ENCODE results near the gene PHACTR3.

PHACTR3 gene

GRCh38 chr20:59645271-59645670 is 40.9 kb downstream of the PHACTR3 start:
- no peak for DNase-seq (ENCODE audit: low read depth in 1 of 2, low spot score in 1 of 2)

- DNase-seq (ENCODE audit: low read depth in 1 of 2, low spot score in 1 of 2) = no peak
These were observed 41.4 kb downstream of the PHACTR3 start for GRCh38 chr20:59645761-59646171.

GRCh38 chr20:59646487-59646886 is 42.1 kb downstream of the PHACTR3 start:
- no peak for DNase-seq (ENCODE audit: low read depth in 1 of 2, low spot score in 1 of 2)

- DNase-seq (ENCODE audit: low read depth in 1 of 2, low spot score in 1 of 2) = no peak
These were observed 42.9 kb downstream of the PHACTR3 start for GRCh38 chr20:59647271-59647670.

- DNase-seq (ENCODE audit: low read depth in 1 of 2, low spot score in 1 of 2) = no peak
These were observed 44.2 kb downstream of the PHACTR3 start for GRCh38 chr20:59648466-59649070.

GRCh38 chr20:59650418-59650817 is 46.1 kb downstream of the PHACTR3 start:
- no peak for DNase-seq (ENCODE audit: low read depth in 1 of 2, low spot score in 1 of 2)

- no peak for DNase-seq (ENCODE audit: low read depth in 1 of 2, low spot score in 1 of 2)
These were observed 48.0 kb downstream of the PHACTR3 start for GRCh38 chr20:59652381-59652780.

GRCh38 chr20:59656417-59656816 is 52.1 kb downstream of the PHACTR3 start:
- DNase-seq (ENCODE audit: low read depth in 1 of 2, low spot score in 1 of 2) = no peak

GRCh38 chr20:59657459-59658046 is 53.2 kb downstream of the PHACTR3 start:
- no peak for DNase-seq (ENCODE audit: low read depth in 1 of 2, low spot score in 1 of 2)

GRCh38 chr20:59660471-59660870 is 56.1 kb downstream of the PHACTR3 start:
- no peak for DNase-seq (ENCODE audit: low read depth in 1 of 2, low spot score in 1 of 2)

GRCh38 chr20:59661153-59661552 is 56.8 kb downstream of the PHACTR3 start:
- no peak for DNase-seq (ENCODE audit: low read depth in 1 of 2, low spot score in 1 of 2)

GRCh38 chr20:59661621-59662020 is 57.3 kb downstream of the PHACTR3 start:
- DNase-seq (ENCODE audit: low read depth in 1 of 2, low spot score in 1 of 2) = no peak

GRCh38 chr20:59662161-59662560 is 57.8 kb downstream of the PHACTR3 start:
- no peak for DNase-seq (ENCODE audit: low read depth in 1 of 2, low spot score in 1 of 2)

GRCh38 chr20:59662856-59663512 is 58.6 kb downstream of the PHACTR3 start:
- no peak for DNase-seq (ENCODE audit: low read depth in 1 of 2, low spot score in 1 of 2)

- DNase-seq (ENCODE audit: low read depth in 1 of 2, low spot score in 1 of 2) = no peak
These were observed 59.2 kb downstream of the PHACTR3 start for GRCh38 chr20:59663513-59664060.

GRCh38 chr20:59664421-59664941 is 60.1 kb downstream of the PHACTR3 start:
- DNase-seq (ENCODE audit: low read depth in 1 of 2, low spot score in 1 of 2) = no peak

GRCh38 chr20:59665656-59666555 is 61.6 kb downstream of the PHACTR3 start:
- no peak for DNase-seq (ENCODE audit: low read depth in 1 of 2, low spot score in 1 of 2)

GRCh38 chr20:59666586-59666985 is 62.2 kb downstream of the PHACTR3 start:
- DNase-seq (ENCODE audit: low read depth in 1 of 2, low spot score in 1 of 2) = no peak

- no peak for DNase-seq (ENCODE audit: low read depth in 1 of 2, low spot score in 1 of 2)
These were observed 62.8 kb downstream of the PHACTR3 start for GRCh38 chr20:59667131-59667530.

GRCh38 chr20:59667981-59668515 is 63.7 kb downstream of the PHACTR3 start:
- no peak for DNase-seq (ENCODE audit: low read depth in 1 of 2, low spot score in 1 of 2)
